ENCODE data around the gene SAMD3. TPM values are rescaled to one million over a fixed set of nuclear protein-coding genes. Genes with fewer than 3 reads are reported as not detected.
A peak's percentile ranks its signal among the peaks of the same experiment; 100 is the strongest.

Gene SAMD3
- total and polyA plus RNA-seq, 8 donors = 0.19 to 5.9 (median 1.4) TPM

DNA sequence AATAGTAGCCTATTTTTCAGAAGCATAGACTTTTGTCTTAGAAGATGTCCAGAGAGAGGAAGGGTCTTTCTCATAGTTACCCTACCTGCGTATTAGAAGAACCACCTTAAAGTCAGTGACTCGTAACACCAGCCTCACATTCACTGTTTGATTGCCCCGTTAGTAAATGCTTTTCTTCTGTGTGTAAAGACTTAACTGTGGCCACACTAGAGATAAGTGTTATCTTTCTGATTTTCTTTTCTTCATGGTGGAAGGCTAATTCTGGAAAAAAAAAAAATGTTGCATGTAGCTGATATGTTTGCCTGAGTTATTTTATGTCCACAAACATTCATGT is 83.9 kb downstream of the SAMD3 start:
- Histone ChIP-seq H3K27me3 (no peaks in the 10 kb centered on the region), H3K4me1 (no peaks in the 10 kb centered on the region), H3K27ac (no peak overlapping the region), H3K9me3 (no peaks in the 10 kb centered on the region), H3K4me3 (no peak overlapping the region), H3K36me3 (no peaks in the 10 kb centered on the region)
- TF ChIP-seq, protein P1, sequence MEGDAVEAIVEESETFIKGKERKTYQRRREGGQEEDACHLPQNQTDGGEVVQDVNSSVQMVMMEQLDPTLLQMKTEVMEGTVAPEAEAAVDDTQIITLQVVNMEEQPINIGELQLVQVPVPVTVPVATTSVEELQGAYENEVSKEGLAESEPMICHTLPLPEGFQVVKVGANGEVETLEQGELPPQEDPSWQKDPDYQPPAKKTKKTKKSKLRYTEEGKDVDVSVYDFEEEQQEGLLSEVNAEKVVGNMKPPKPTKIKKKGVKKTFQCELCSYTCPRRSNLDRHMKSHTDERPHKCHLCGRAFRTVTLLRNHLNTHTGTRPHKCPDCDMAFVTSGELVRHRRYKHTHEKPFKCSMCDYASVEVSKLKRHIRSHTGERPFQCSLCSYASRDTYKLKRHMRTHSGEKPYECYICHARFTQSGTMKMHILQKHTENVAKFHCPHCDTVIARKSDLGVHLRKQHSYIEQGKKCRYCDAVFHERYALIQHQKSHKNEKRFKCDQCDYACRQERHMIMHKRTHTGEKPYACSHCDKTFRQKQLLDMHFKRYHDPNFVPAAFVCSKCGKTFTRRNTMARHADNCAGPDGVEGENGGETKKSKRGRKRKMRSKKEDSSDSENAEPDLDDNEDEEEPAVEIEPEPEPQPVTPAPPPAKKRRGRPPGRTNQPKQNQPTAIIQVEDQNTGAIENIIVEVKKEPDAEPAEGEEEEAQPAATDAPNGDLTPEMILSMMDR (IDR thresholded peaks at IDR 0.05) = no peak
- DNase-seq (no peak), FAIRE-seq (no peak), ATAC-seq (no peak)
- intact Hi-C loops (cut with DNase I) = no loop called here
- WGBS, 2 donors = 59 to 60% methylated on average over 3 of the region's 3 CpGs

DNA sequence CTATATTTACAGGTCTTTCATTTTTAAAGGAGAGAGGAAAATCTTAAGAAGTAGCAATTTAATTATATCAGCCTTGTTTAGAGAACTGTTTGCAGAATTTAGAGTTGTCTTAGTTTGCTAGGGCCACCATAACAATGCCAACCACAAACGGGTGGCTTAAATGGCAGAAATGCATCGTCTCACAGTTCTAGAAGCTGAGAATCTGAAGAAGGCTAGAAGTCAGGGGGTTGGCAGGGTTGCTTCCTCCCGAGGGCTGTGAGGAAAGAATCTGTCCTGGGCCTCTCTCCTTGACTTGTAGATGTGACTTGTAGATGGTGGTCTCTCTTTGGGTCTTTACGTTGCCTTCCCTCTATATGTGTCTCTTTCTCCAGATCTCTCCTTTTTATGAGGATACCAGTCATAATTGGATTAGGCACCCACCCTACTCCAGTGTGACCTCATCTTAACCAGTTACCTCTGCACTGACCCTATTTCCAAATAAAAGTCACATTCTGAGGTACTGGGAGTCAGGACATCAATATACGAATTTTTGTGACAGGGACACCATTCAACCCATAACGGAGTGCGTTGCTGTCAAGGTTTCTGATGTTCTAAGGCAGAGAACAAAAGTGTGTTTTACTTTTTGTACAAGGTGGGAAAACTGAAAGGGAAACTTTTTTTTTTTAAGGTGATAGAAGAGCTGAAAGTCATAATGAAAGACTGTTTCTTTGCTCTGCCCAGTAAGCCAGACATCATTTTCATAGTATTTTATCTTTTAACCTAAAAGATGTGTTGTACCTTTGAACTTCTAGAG is 84.4 kb downstream of the SAMD3 start:
- intact Hi-C loops (cut with DNase I) = no loop called here
- TF ChIP-seq, protein P1 (IDR thresholded peaks at IDR 0.05) = no peak
- no peak for ATAC-seq
- no peaks in the 10 kb centered on the region for H3K27me3 ChIP-seq
- H3K27ac ChIP-seq = no peak overlapping the region
- FAIRE-seq = no peak
- DNase-seq = no peak
- H3K36me3 ChIP-seq = no peaks in the 10 kb centered on the region
- 78 to 89% methylated on average over 7 of the region's 7 CpGs for WGBS, 2 donors
- H3K9me3 ChIP-seq = no peaks in the 10 kb centered on the region
- no peaks in the 10 kb centered on the region for H3K4me1 ChIP-seq
- no peak overlapping the region for H3K4me3 ChIP-seq

DNA sequence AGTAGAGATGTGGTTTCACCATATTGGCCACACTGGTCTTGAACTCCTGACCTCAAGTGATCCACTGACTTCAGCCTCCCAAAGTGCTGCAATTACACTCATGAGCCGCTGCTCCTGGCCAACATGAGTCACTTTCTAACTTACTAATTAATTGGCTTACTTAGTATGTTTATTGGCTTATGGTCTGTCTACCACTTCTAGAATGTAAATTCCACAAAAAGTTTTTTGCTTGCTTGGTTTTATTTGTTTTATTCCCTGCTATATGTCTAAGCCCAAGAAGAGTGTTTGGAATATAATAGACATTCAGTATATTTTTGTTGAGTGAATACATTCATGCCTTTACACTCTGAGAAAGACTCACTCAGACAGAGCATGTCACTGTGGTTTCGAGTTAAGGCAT is 86.0 kb downstream of the SAMD3 start:
- 89 to 93% methylated on average over 2 of the region's 2 CpGs for WGBS, 2 donors
- TF ChIP-seq, protein P1 (IDR thresholded peaks at IDR 0.05) = no peak
- Histone ChIP-seq H3K9me3 (no peaks in the 10 kb centered on the region), H3K36me3 (no peaks in the 10 kb centered on the region), H3K4me1 (no peaks in the 10 kb centered on the region), H3K27me3 (no peaks in the 10 kb centered on the region), H3K4me3 (no peak overlapping the region), H3K27ac (no peak overlapping the region)
- FAIRE-seq (no peak), ATAC-seq (no peak), DNase-seq (no peak)
- intact Hi-C loops (cut with DNase I) = no loop called here

DNA sequence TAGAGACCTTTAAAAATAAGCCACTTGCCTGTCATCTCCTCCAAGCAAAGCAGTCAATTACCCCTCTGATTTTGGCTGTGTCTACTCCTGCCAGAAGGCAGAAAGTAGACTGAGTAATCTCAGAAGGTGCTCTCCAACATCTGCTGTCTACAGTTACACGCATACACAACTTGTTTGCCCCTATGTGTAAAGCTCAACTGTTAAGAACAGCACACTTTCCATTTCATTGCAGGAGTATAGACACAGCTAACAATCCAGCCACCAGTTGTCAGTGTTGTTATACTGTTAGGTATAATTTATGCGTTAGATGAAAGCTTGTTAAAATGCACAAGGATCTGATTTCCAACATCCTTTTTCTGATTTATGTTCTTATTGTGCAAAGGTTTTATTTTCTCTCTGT is 88.2 kb downstream of the SAMD3 start:
- no peaks in the 10 kb centered on the region for H3K27me3 ChIP-seq
- 89 to 90% methylated on average over 2 of the region's 2 CpGs for WGBS, 2 donors
- intact Hi-C loops (cut with DNase I) = no loop called here
- DNase-seq = no peak
- H3K4me3 ChIP-seq = no peak overlapping the region
- H3K4me1 ChIP-seq = no peaks in the 10 kb centered on the region
- ATAC-seq = no peak
- H3K36me3 ChIP-seq = no peaks in the 10 kb centered on the region
- TF ChIP-seq, protein P1 (IDR thresholded peaks at IDR 0.05) = no peak
- FAIRE-seq = no peak
- H3K9me3 ChIP-seq = no peaks in the 10 kb centered on the region
- H3K27ac ChIP-seq = no peak overlapping the region

DNA sequence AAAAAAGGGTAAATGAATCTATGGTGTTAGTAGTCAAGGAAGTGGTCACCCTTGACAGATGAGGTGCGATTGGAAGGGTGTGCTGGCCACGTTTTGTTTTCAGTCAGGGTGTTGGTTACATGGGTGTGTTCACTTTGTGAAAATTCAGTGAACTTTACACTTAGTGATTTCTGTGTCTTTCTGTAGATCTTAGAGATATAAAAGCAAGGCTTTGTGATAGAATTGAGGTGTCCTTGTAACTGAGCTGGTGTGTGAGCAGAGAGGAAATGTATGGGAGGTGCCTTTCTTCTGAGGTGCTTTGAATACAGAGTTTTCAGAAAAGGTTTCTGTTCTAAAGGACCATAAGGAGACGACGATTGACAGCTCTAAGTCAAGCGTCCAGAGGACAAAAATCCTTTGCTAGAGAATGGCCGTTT is 90.5 kb downstream of the SAMD3 start:
- ATAC-seq = peak in 1 of 4 donors; percentile 26
- Histone ChIP-seq H3K36me3 (no peaks in the 10 kb centered on the region), H3K4me3 (no peak overlapping the region), H3K4me1 (no peaks in the 10 kb centered on the region), H3K27me3 (no peaks in the 10 kb centered on the region), H3K9me3 (no peaks in the 10 kb centered on the region), H3K27ac (no peak overlapping the region)
- intact Hi-C loops (cut with DNase I) = no loop called here
- no peak for DNase-seq
- FAIRE-seq = no peak
- TF ChIP-seq, protein P1 (IDR thresholded peaks at IDR 0.05) = no peak
- WGBS, 2 donors = 69 to 73% methylated on average over 6 of the region's 6 CpGs
